HG03159 (cell line): ENCODE measurements around the gene CLCN4.

Experiments
- ATAC-seq: cut with Tn5 transposase; IDR thresholded peaks from one replicate; pipeline ENCODE4 v1.9.1; 2021; ENCODE audit warnings: mild to moderate bottlenecking, moderate library complexity; ENCODE audit not compliant: unreplicated experiment

The CLCN4 gene

DNA sequence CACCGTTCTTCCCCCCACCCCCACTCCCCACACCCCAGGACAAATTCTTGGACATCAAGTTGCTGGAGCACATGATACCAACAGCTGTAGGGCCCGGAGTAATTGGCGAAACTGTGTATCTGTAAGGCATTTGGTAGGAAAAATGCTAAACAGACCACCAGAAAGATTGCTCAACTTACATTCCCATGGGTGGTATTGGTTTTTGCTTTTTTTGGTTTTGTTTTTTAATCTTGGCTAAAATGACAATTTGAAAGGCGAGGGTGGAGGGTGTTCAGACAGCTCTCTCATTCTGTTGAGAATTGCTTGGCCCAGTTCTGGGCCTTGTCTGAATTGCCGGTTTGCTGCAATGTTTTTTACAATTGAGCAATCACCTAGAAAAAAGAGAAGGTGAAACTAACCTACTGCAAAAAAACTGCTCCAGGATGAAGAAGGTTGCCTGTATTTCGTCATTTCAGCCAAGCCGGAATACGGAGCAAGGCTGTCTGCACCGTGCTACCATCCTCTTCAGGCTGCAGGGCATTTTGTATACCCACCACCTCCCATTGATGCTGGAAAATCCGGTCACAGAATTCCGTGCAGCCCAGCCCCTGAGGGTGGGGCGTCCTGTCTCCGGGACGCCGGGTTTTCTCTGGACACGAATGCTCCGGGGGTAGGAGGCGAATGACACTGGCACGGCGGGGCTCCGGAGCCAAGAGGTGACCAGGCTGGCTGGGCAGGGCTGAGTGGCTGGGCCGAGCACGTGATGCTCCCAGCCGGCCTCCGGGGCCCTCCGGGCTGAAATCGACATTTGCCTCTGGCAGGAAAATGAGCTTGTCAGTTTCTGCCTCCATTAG lies at the start of gene CLCN4:
CLCN4 (plus strand) TSS at position 777 of the 833 bp plus-strand sequence. CDS start 28,058 bp downstream, outside the sequence.
- peak; percentile 60 for ATAC-seq

DNA sequence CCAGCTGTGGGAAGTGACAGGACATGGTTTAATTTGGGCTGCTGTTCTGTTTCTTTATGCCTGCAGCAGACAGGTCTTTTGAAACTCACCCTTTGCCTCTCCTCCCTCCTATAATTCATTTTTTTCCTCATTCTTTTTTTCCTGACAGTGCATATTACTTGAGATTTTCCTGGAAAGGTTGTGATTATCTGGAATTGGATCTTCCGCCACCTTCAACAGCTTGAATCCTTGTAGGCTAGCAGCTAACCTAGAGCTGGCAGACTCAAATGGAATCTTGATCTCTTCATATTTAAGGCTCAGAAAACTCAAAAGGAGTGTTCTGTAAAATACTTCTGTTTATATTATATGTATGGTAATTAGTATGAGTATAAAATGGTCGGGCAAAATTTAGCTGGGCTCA lies 49.3 kb upstream of the CLCN4 start:
- no peak for ATAC-seq

DNA sequence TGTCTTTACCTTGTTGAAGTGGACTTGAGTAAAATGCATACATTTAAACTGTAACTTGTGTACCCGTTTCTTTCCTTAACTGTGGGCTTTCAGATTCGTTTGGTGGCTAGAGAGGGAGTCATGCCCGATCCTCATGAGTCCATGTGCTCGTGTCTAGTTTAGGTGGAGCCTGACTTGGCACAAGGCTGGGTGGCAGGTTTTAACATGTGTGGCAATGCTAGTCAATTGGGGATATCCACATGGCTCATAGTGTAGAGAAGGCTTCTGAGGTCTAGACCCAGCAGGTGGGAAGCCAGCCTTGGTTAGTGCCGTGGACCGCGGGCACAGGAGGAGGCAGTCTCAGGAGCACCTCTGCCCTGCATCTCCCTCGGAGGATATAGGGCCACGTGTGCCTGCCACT lies 48.5 kb upstream of the CLCN4 start:
- no peak for ATAC-seq

DNA sequence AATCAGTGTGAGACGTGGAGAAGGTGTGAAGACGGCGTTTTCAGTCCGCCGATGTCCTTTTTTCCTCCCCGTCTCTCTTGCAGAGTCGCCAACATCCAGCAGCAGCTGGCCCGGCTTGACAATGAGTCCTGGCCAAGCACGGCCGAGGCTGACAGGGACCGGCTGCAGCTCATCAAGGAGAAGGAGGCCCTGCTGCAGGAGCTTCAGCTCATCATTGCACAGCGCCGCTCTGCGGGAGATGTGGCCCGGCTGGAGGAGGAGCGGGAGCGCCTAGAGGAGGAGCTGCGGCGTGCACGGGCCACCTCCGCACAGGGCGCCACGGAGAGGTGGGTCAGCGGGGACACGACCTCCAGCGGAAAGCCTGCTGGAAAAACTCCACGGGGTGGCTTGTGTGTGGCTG lies 47.1 kb upstream of the CLCN4 start:
- no peak for ATAC-seq

DNA sequence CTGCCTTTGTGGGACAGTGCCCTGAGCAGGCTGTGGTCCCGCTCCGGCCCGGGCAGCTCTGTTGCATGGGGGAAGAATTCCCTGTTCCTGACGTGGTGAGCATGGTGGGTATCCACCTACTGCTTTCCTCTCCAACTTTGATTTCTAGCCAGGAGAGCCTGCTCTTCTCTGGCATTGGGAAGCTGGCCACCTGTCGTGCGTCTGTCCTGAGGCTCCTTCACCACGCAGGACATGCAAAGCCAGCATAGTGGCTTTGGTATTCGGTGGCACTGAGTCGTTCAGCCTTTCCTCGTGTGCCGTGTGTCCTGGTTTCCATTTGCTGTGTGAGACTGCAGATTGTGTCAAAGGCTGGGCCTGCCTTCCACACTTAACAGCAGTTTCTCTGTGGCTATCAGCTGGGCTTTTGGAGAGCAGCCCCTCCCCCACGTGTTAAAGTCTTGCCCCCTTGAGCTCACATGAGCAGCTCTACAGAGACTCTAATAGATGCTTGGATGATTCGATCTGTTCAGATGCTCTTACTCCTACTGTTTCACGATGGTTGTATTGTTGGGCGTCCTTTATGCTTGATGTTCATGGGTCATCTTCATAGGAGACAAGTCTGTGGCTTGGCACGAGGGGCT lies 46.3 kb upstream of the CLCN4 start:
- ATAC-seq, result peak; percentile 12

DNA sequence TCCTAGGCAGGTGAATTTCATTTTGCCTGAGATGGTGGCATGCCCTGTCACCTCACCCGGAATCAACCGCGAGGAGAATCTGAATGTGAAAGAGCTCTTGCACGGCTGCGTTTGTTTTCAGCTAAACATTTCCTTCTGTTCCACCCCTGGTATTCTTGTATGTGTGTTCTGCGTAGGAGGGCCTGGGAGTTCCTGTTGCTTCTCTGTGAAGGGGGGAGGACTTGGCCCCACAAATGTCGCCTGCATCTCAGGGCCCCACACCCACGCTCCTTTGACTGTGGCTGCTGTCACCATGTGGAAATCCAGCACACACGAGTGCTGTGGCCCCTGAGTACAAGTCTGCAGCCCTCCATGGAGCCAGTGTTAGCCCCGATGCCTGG lies 45.8 kb upstream of the CLCN4 start:
- peak; percentile 37 for ATAC-seq

DNA sequence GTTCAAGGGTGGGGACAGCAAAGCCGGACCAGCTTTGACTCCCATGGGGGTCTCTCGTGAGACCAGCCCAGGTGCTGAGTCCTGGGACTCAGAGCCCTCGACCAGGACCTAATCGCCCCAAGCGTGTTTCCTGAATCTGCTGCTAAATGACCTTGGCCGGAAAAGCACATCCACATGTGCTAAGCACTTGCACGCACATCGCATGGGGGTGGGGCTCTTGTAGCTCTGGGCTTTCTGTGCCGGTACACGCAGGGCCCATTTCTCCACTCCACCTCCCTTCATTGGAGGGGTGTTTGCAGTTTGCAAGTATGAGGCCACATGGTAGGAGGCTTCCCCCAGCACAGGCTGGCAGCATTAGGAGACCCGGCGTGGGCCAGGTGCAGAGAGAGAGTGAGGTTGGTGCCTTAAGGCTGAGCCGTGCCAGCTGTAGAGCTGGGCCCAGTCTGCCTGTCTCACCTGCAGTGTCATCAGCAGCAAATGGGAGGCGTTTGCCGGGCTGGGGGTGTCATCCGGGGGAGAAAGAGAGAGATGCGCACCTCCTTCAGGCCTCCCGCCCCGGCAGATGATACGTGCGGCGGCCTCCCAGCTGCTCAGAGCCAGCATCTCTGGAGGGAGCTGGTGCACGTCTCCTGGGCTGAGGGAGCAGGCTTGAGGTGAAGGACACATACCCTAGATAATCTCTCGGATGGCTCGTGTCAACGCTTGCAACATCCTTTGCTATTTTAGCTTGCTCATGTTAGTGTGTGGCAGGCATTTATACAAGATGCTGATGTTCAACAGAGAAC lies 45.2 kb upstream of the CLCN4 start:
- ATAC-seq, result peak; percentile 48

DNA sequence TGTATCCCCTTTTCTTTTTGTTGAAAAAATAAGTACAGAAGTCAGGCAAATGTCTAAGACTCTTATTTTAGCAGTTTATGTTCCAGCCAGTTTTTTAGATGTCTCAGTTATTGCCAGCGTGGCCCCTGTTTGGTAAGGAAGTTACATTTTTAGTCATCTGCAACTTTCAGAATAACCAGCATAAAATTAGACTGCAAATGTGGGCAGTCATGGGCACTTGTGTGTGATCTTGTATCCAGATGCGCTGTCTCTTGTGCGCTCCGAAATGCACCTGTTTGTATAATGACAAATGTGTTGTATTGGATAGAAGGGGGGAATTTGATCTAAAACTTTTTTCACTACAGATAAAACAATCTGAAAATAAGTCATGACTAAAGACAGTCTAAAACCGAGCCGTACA lies 44.3 kb upstream of the CLCN4 start:
- no peak for ATAC-seq

DNA sequence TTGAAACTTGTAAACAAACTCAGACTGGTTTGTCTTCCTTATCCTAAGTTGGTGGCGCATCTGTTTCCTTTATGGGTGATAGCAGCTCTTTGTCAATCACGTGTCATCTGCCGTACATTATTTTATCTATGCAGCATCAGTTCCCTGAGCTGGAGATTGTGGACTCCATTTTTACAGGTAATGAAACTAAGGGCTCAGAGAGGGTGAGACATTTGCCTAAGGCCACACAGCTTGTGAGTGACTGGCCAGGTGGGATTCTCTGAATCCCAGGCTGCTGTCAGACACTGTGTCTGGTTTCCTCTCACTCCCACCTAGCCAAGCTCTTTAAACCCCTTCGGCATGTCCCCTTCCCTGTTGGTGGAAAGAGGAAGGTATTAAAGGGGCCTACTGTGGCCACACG lies 41.7 kb upstream of the CLCN4 start:
- no peak for ATAC-seq

DNA sequence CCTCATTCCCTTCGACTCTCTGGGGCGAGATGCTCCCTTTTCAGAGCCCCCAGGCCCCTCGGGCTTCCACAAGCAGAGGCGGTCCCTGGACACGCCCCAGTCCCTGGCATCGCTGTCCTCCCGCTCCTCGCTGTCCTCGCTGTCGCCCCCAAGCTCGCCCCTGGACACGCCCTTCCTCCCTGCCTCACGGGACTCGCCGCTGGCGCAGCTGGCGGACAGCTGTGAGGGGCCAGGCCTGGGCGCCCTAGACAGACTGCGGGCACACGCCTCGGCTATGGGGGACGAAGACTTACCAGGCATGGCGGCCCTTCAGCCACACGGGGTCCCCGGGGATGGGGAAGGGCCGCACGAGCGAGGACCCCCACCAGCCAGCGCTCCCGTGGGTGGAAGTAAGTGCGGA lies 39.5 kb upstream of the CLCN4 start:
- ATAC-seq, result no peak

DNA sequence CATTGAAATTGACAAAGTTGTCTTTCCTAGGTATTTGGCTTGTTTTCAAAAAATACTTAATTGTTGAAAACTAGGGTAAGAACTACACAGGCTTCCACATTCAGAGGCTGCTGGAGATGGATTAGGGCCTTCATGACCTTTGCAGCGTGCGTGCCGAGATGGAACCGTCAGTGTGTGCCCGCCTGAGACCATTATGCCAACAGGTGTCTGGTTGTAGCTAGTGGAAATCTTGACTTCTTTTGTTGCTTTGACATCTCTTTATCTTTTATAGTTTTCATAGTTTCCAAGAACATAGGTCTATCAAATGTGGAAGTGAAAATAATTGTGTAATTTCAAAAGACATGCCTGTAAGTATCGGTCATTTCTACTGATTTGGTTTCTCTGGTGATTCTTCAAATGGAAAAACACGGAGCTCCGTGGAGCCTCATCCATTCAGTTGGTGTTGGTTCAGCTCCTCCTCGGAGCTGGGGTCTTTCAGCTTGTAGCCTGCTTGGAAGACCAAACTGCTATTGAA lies 38.9 kb upstream of the CLCN4 start:
- no peak for ATAC-seq

DNA sequence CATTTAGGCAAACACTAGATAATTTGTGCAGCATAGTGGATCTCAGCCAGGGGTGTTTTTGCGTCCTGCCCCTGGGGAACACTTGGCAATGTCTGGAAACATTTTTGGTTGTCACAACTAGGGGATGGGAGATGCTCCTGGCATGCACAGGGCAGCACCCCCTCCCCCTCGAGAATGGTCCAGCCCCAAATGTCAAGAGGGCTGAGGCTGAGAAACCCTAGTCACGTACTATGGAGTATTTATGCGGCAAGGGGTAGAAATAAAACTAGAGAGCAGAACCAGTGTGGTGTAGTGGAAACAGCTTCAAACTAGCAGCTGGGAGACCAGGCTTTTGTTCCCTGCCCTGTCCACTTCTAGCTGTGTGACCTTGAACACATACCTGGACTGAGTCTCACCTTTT lies 38.2 kb upstream of the CLCN4 start:
- no peak for ATAC-seq

DNA sequence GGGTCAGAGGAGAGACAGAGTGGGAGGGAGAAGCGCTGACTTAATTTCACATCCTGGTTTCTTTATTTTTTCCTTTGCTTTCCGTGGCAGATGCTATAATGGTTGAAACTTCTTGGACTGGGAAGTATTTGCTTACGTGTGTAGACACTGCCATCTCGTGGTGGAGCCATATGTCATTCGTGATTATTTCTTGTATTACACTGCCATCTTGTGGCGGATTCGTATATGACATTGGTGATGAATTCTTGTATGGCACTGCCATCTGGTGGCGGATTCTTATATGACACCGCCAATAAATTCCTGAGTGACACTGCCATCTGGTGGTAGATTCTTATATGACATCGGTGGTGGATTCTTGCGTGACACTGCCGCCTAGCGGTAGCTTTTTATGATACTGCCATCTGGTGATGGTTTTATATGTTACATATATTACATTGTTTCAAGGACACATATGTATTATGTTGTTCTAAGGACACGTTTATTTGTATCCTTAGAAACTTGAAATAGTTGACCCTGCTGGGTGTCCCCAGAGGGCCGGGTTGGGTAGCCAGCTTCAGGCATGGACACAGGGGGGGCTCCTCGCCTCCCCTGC lies 37.3 kb upstream of the CLCN4 start:
- ATAC-seq, result peak; percentile 64

DNA sequence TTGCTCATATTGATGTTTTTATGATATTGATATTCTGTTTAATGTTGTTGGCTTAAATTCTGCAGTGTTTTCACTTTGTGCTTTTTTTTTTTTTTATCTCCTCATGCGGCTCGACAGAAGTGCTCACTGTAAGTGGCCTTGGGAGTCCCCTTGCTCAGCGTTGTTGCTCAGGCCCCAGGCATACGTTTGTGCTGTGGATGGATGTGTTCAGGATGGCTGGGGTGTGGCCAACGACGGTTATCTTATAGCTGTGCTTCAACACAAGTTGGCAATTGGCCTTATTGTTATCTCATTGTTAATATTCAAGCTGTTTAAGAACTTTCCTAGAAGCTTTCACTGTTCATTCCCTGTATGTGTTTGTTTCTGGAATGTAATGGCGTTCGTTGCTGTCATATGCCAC lies 36.4 kb upstream of the CLCN4 start:
- no peak for ATAC-seq

DNA sequence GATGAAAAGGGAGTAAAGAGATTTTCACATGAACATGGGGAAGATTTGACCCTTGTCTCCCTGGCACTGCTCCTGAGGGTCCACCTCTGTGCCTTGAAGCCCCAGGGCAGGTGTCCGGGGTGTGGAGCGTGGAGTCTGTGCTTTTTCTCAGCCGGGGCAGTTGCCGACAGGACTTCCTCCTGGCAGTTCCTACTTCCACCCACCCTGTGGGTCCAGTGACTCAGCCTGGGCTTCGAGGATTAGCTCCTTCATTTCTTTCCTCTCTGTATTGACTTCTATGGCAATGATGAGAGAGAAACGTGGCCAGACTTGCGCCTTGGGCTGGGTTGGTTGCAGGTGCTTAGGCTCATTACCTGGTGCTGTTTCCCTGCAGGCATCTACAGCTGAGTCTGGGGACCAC lies 35.9 kb upstream of the CLCN4 start:
- ATAC-seq, result no peak

DNA sequence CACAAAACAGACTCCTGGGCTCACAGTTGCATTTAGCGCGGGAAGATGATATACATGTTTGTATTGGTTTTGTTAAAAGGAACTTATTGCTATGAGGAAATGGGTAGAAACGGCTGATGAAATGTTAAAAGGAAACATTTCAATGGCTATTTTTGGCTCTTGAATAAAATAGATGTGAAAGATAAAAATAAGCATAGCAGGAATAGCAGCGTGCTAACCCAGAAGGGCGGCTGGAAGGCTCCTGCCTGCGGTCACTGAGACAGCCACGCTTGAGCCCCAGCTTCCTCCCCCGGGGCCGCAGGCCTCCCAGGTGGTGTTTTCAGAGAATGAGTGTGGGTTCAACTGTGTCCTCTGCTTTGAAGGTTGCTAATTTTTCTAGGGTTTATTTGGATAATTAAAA lies 35.0 kb upstream of the CLCN4 start:
- ATAC-seq, result peak; percentile 50

DNA sequence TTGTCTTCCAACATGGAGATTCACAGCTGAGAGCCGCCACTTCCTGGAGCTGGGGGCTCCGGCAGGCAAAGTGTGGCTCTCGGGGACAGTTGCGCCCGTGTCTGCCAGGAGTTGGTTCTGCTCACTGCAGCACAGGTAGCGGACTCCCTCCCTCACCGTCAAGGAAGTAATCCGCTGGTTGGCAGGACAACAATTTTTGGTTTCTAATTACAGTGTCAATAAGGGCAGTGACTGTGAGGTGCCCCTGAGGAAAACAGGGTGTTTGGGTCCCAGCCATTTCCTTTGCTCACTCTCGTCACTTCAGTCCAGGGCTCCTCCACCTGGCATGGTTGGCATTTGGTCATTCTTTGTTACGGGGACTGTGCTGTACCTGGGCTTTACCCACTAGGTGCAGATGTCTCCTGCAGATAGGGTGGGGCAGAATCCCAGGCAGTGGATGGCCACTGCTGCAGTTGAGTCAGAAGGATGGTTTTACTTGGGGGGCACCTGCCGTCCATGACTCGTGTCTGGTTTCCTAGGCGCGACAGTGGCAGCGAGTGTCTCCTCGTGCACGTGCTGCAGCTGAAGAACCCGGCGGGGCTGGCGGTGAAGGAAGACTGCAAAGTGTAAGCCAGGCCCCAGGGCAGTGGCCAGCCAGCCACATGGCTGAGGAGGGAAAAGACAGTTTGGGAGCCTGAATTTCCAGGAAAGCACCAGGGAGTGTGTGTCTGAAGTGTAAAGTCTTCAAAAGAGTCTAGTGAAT lies 32.1 kb upstream of the CLCN4 start:
- no peak for ATAC-seq

DNA sequence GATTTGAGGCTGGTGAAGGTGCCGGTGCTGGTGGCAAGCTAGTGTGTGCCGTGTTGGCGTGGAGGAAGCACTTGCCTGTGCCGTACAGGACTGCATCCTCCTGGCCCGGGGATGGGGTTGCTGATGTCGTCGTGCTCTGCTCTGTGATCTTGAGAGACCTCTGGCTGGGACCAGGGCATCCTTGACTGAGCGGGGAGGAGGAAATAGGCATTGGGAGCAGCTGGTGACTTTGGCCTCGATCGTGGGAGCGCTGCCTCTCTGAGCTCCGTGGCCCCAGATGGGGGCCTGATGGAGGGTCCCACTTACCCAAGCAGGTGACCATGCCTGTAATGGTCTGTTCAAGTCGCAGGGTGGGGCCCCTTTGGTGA lies 31.5 kb upstream of the CLCN4 start:
- ATAC-seq, result no peak

DNA sequence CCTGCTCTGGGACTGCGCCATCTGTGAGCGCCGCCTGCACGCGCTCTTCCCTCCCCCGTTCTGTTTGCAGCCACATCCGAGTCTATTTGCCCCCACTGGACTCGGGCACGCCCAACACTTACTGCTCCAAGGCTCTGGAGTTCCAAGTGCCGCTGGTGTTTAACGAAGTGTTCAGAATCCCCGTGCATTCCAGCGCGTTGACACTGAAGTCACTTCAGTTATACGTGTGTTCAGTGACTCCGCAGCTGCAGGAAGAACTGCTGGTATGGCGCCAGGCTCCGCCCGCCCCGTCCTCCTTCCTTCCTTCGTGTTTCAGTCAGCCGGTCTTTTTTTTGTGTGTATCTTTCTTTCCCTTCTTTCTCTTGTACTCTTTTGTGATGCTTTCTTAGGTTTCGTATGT lies 30.7 kb upstream of the CLCN4 start:
- ATAC-seq, result no peak

DNA sequence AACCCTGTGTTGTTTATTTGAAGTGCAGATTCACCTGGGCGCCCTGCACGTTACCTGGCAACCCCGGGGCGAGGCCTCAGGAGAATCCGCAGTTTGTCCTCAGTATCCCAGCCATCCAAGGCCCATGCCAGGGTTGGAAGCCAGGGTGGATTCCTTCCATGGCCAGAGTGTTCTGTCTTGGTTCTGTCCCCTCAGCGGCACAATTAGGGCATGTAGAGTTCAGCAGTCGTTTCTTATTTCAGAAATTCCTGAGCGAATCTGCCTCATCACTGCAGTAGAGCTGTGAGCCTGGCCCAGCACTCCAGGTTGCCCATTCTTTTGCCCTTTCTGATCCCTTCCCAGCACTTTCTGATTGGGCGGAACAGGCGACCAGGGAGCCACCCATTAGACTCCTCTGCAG lies 29.9 kb upstream of the CLCN4 start:
- no peak for ATAC-seq

DNA sequence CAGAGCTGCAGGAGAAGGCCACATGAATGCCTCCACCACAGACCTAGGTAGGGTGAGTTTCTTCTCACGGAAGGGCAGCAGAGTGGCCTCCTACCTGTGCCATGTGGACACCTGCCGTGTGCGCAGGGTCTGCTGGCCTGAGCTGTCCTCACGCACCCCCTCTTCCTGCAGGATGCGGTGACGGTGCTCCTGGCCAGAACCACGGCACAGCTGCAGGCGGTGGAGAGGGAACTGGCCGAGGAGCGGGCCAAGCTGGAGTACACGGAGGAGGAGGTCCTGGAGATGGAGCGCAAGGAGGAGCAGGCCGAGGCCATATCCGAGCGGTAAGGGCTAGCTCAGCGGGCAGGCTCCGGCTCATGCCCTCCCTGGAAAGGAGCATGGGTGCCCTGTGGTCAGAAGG lies 28.4 kb upstream of the CLCN4 start:
- no peak for ATAC-seq
